H54 (cell line): ENCODE measurements around the gene STK4.

Experiments
- DNase-seq: peaks from one replicate; pipeline ENCODE4 v3.0.0; 2011; ENCODE audit warnings: low spot score, mixed read lengths; ENCODE audit not compliant: insufficient read length
- FAIRE-seq: peaks from 3 replicates; lab custom pipeline; 2011; peaks lifted over from hg19 to GRCh38; lab: Jason Lieb, UNC
- POLR2A ChIP-seq: IDR thresholded peaks from 2 replicates; pipeline ENCODE4 v1.6.1; 2011; ENCODE audit warnings: low read depth, mild to moderate bottlenecking, low read length

STK4 gene

DNA sequence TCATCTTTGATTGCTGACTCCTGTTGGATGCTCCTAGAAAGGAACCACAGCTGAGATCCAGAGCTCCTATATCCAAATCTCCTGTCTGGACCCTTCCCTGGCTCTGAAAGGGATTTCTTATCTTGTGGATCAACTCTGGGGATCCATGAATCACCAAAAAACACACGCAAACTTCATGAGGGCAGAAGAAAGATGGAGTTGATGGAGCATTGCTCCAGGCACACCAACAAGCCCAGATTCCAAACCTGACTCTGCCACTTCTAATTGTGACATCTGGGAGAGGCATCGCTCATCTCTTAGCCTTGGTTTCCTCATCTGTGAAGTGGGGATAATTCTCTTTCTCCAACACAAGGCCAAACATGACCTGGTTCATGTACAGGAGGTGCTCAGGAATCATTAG is 127.9 kb downstream of the STK4 start:
- no peak for TF ChIP-seq POLR2A
- DNase-seq, result no peak
- no peak for FAIRE-seq

DNA sequence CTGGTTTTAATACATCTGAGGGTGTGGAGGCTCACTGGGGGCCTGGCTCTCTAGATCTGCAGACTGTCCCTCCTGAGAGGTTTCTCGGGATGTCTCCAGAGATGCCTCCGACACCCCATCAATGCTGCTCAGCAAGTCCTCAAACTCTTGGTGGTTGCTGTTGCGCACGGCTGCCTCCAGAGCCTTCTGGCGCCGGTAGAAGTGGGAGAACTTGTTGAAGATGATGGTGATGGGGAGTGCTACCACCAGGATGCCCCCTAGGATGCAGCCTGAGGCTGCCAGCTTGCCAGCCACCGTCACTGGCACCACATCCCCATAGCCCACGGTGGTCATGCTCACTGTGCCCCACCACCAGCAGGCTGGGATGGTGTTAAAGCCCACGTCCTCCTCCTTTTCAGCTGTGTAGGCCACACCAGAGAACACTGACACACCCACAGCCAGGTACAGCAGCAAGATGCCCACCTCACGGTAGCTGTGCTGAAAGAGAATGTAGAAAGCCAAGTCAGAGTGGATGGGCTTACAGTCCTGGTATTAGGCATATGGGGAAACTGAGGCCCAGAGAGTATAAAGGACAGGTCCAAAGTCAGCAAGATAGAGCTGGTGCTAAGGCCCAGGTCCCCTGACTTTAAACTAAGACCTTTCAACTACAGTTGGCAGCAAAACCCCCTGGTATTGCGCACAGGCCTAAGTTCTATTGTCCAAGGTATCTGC is 128.7 kb downstream of the STK4 start:
- TF ChIP-seq POLR2A, result no peak
- no peak for FAIRE-seq
- DNase-seq, result no peak

DNA sequence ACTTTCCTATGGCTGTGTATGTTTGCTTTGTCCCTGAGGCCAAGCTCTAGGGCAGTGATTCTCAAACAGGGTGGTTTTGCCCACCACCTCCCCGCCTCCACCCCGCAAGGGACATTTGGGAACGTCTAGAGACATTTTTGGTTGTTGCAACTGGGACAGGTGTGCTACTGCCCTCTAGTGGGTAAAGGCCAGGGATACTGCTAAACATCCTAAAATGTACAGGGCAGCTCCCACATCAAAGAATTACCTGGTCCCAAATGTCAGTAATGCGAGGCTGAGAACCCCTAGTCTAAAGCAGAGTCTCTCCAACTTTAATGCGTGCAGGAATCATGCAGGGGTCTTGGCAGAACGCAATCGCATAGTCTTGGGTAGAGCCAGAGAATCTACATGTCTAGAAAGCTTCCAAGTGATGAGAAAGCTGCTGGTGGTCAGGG is 129.5 kb downstream of the STK4 start:
- peak; percentile 73 for DNase-seq
- no peak for FAIRE-seq
- no peak for TF ChIP-seq POLR2A

DNA sequence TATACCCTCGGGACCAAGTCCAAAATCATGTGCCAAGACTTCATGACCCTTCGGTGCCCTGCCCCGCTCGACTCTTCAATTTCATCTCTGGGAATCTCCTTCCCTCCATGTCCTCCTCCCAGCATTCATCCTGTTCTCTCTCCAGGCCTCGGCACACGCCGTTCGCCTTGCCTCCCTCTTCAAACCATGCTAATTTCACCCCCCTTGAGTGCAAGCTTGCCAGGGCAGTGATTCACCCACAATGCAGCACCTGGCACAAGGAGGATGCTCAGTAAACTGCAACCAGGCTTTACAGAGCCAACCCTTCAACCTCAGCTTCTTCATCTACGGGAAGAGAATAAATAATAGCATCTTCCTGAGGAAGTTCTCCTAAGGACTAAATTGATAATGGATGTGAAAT is 130.5 kb downstream of the STK4 start:
- TF ChIP-seq POLR2A, result no peak
- DNase-seq (no peak), FAIRE-seq (no peak)

DNA sequence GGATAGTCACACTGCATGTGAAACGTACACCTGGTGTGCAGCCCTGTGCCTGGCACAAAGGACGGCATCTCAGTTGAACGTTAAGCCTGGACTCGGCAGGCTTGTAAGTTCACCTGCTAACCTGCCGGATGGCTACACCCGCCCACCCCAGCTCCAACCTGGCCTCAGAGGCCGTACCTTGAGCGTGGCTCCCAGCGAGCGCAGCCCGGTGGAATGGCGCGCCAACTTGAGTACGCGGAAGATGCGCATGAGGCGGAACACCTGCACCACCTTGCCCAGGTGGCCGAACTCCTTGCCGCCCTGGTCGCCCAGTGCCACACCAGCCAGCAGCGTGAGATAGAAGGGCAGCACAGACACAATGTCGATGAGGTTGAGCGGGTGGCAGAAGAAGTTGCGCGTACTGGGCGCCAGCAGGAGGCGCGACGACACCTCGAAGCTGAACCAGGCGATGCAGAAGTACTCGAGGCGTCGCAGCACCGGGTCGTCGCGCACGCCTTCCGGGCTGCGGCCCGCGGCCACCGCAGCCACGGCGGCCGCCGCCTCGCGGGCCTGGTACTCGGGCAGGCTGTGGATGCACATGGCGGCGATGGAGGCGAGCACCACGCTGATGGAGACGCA is 131.3 kb downstream of the STK4 start:
- FAIRE-seq (no peak), DNase-seq (no peak)
- TF ChIP-seq POLR2A, result no peak

DNA sequence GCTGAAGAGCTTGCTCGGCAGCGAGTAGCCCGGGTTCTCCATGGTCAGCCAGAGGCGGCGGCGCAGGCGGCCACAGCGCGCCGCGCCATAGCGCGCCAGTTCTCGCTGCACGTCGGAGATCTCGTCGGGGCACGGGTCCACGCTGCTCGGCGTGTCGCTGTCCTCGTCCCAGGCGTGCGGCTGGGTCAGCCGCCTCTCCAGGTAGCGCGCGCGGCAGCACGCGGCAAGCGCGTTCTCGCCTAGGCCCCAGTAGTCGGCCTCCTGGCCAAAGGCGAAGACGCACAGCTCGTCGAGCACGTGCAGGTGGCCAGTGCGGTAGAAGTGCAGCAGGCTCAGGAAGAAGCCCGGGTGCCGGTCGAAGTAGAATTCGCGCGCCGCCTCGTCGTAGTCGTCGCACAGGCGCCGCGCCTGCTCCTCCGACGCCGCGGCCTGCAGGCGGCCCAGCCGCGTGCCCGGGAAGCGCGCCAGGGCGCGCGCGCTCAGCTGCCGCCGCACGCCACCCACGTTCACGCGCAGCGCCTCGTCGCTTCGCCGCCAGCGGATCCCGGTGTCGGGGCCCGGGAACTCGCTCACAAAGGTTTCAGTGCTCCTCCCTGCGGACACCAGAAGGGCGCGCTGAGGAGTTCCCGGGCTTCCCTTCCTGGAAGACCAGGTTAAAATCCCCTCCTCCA is 131.9 kb downstream of the STK4 start:
- FAIRE-seq, result no peak
- no peak for DNase-seq
- TF ChIP-seq POLR2A, result no peak

DNA sequence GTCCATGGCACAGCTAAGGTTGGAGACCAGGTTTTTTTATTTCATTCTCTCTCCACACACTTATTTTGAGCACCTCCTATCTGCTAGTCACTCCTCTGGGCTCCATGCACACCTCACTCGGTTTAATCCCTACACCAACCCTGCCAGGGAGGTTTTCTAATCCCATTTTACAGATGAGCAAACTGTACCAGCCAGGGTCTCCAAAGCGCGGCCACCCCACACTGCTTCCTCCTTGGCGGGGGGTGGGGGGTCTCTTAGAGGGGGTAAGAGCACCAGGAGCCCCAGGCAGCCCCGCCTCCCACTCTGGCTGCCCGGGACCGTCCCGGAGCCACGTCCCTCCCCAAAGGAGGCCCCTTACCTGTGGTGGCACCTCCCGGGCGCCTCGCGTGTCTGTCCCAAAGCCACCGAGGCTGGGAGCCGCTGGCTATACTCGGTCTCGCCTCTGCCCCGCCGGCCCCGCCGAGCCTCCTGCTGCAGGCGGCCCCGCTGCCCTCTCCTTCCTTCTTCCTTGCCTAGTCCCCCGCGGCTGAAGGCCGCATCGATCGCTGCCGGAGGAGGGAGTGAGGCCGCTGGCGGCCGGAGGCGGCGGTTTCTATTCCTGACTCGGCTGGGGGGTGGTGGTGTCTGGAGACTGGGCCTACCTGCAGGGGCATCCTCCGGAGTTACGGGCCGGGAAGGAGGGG is 134.4 kb downstream of the STK4 start, which contains the start of gene KCNS1:
Gene KCNS1, minus strand, starts transcription at position 565 of the 683 bp plus-strand sequence. CDS start 1,891 bp downstream, outside the sequence.
- FAIRE-seq, result no peak
- DNase-seq, result no peak
- no peak for TF ChIP-seq POLR2A

DNA sequence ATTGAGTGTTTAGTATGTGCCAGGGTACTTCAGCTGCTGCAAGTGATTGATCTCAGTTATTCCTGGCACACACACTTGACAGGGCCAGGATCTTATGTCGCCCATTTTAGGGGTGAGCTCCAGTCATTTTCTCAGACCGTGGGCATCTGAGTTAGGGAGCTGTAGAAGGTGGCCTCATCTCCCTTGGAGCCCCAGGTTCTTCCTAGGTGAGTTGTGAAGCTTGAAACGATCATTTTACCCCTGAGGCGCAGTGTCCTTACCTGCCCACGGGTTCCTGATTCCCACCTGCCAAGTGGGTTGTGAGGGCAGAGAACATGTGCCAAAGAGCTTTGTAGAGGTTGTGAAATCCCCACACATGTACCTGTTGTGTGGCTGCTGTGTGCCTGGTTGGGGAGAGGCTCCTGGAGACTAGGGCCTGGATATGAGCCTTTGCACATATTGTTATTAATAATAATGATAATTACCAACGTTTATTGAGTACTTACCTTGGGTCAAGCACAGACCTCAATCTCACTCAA is 135.1 kb downstream of the STK4 start:
- no peak for TF ChIP-seq POLR2A
- FAIRE-seq (no peak), DNase-seq (no peak)

DNA sequence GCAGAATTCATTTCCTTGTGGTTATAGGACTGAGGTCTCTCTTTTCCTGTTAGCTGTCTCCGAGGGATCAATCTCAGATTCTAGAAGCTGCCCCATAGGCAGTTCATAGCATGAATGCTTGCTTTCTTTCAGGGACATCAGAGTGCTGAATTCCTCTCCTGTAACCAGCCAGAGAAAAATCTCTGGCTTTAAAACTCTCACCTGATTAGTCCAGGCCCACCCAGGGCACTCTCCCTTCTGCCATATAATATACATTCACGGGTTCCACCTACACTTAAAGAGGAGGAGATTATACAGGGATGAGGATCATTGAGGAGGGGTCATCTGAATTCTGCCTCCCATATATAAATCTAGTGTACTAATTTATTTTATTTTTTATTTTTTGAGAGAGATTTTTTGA is 136.8 kb downstream of the STK4 start:
- no peak for TF ChIP-seq POLR2A
- no peak for FAIRE-seq
- no peak for DNase-seq

DNA sequence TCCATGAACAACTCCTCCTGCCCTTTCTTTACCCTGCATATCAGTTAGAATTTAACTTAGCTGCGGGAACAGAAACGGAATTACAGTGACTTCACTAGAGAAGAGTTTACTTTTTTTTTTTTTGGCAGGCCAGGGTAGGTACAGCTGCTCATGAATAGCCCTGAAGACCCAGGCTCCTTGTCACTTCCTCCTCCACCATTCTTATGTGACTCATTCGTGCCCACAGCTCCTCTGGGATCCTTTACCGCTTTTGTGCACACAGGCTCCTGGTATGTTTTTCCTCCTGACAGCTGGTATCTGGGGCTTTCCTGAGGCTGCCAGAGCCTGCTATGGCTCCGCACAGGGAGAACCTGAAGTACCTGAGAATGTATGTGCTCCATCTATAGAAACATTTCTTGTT is 138.5 kb downstream of the STK4 start:
- FAIRE-seq, result no peak
- peak; percentile 91 for DNase-seq
- TF ChIP-seq POLR2A, result no peak

DNA sequence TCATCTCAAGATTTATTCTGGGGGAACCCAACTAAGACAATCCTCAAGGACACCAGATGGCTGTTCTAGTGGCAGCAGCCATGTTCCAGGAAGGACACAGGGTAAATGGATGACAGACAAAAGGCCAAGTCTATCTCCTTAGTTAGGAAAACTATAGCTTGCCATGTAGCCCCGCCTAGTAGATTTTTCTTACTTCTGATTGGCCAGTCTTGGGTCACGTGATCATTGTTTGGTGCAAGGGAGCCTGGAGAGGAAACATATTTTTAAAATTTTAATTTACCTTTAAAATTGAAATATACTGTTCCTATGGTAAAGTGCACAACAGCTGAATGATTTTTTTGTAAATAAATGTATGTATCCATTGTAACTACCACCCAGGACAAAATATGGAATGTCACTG is 139.0 kb downstream of the STK4 start:
- no peak for TF ChIP-seq POLR2A
- FAIRE-seq (no peak), DNase-seq (no peak)

DNA sequence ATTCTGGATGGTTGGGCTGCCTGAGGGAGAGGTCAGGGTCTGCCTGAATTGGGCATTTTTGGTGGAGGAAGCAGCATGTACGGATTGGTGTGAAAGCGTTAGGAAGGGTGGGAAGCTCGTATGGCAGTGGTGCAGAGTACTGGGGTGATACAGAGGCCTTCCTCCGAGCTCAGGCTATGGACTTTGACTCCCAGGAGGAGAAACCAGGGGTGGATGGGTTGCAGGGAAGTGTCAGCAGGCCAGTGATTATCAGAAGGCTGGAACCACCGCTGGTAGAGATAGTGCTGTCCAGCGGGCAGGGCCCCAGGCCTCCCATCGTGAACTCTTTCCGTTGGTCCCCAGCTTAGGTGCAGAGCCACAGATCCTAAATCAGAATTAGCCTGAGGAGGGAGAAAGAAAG is 143.3 kb downstream of the STK4 start:
- no peak for FAIRE-seq
- DNase-seq, result no peak
- no peak for TF ChIP-seq POLR2A

DNA sequence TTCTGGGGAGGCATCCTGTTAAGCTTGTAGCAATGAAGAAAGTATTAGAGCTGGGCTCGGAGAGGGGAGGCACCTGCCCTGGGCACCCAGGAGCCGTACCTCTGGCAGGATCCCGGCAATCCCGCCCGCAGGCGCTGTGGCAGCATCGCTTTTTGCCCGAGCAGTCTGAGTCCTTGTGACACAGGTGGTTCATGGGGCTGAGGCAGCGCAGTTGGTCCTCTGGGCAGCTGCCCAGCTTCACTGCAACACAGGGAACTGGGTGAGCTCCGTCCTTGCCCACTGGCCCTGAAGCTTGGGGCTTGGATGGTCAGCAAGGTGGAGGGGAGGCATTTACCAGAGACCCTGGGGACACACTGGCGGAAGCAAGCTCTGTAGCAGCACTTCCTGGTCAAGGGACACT is 144.0 kb downstream of the STK4 start:
- DNase-seq, result no peak
- TF ChIP-seq POLR2A, result no peak
- FAIRE-seq, result no peak

DNA sequence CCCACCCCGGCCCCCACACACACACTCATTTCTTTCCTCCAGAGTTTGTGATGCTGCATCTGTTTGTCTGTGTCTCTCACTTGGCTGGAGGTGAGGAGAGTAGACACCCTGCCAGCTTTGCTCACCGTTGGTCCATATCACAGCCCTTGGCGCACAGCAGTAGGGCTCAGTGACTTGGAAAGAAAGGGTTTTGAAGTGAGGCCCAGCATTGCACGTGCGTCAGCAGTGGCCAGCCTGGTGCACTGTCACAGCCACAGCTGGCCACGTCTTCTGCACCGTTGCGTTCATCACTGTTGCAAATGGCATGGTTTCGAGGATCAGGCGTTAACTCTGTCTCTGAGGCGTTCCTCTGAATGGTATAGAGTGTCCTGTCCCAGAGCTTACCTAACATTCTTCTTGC is 145.0 kb downstream of the STK4 start:
- DNase-seq (no peak), FAIRE-seq (no peak)
- no peak for TF ChIP-seq POLR2A
